NCI-H2196 (cell line): ENCODE results near the gene FLNA.
"Not testable (repeated sequence)": the region's sequence is repeated elsewhere in the genome, so short reads cannot be mapped to it uniquely, and the experiment has no call there.

Experiments
- DNase-seq: peaks from one replicate; lab custom pipeline; 2025; ENCODE audit not compliant: unreplicated experiment; lab: John Stamatoyannopoulos, UW

Gene FLNA

DNA sequence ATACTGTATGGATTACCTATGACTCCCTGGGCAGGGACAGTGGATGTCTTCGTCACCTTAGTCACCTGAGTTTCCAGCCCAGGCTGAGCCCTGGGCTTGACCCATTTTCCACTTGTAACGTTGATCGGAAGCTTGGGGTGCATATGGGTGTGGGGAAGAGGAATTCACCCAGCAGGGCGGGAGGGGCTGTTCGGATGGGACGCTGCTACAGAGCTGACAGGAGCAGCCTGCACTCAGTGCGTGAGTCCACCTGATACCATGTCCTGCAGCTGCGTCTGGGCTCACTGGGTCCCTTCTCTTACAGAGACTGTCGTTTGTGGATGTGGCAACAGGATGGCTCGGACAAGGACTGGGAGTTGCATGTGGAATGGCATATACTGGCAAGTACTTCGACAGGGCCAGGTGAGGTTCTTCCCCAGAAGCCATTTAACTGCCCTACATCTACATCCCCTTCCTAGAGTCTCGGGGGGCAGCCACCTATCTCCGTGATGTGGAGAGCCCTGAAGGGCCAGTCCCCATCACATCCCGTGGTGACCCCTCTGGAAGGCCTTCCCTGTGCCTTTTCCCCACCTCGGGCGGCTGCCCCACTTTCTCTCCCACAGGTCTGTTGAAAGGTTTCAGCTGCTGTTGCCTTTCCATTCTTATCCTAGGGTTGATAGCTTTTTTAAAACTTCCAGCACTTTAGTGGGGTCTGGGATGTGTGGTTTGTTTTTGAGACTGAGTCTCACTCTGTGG is 65.2 kb downstream of the FLNA start:
- DNase-seq, result no peak

DNA sequence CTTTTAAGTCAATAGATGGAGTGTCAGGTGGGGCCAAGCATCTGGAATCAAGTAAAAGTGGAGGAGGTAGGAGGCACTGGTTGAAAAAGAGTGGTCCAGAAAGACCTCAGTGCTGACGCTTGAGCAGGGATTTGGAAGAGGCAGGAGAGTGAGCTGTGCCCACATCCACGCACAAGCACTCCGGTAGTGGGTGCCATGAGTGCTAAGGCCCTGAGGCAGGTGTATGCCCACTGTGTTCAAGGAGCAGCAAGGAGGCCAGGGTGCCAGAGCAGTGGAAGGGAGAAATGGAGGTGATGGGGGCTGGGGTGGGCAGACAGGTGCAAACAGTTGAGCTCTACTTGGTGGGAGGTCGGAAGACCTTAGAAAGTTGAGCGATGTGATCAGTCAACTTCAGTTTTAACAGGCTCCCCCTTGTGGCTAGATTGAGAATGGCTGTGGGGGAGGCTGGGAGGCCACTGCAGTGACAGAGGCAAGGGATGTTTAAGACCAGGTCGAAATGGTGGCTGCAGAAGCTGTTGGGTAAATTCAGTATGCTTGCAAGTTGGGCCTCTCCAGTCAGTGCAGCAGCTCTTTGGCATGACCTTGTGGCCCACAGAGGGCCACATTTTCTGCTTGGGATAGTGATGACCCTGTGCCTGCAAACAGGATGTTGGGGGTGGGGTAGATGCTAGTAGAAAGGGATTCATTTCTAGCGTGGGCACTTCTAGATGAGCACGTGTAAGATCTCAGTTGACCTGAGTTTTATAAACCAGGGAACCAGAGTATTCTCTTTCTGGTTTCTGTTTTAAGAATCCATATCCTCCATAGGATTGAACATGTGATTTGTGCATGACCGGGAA is 66.1 kb downstream of the FLNA start:
- DNase-seq, result peak; percentile 39

DNA sequence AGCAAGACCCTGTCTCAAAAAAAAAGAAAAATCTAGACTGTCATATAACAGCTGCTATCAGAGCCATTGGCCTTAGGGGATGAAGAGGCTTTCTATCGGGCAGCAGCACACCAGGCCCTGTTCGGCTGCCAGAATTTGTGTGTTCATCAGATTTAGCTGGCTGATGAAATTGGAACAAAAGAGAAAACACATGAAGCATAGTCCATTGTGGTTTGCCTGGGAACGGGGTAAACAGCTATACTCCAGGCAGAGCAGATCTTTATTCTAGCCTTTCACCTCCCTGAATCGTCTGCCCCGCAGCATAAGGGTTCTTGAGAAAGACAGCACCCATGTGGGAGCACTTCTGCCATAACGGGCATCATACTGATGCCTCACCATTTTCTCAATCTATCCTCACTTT is 67.2 kb downstream of the FLNA start:
- DNase-seq, result no peak

DNA sequence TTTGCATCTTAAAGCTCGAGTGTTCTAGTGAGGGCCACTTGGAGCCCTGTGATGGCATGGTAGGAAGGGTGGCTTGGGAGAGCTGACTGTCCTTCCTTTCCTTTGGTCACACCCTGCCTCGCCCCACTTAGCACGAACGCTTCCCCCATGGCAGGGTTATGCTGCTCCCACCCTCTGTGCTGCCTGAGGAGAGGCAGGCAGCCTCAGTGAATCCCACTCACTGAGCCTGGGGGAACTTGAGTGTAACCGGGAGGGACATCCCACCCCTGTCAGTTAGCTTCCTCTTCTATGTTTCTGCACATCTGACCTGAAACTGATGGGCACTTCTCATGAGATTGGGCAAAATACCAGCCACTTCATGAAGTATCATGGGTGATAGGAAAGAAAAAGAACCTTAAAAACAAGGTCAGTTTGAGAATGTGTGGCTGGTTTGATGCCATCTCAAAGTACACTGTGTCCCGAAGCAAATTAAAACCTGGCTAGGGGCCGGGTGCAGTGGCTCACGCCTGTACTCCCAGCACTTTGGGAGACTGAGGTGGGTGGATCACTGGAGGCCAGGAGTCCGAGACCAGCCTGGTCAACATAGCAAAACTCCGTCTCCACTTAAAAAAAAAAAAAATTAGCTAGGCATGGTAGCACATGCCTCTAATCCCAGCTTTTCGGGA is 68.8 kb downstream of the FLNA start:
- DNase-seq, result no peak

DNA sequence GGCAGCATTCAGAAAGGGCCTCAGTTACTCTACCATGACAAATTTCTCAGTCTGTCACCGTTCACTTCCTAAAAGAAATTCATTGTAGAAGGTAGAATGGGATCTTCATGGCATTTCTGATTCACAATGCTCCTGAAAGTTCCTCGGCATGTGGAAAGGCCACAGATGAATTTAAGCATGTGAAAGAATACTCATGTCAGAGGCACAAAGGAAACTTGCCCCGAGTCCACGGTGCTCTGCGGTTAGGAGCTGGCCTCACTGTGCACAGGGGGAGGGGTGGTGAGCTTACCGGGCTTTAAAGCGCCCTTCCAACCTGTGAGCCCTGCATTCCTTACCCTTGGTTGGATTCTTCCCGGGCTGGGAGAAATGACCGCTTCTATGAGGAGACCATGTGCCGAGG is 69.6 kb downstream of the FLNA start:
- DNase-seq, result no peak

DNA sequence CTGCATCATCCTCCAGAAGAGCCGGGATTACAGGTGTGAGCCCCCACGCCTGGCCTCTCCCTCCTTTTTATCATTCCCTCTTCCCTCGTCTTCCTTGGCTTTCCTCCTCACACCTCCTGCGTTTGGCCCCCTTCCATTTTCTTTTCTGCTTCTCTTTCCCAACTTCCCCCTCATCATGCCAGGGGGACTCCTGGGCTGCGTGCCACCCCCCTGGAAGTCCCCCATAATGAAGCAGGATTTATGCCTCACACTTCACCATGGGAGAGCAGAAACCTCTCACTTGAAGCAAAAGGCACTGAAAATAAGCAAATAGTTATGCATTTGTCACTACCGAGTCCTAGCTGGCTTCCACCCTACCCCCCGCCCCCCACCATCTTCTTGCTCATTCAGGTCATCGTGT is 71.0 kb downstream of the FLNA start:
- no peak for DNase-seq

DNA sequence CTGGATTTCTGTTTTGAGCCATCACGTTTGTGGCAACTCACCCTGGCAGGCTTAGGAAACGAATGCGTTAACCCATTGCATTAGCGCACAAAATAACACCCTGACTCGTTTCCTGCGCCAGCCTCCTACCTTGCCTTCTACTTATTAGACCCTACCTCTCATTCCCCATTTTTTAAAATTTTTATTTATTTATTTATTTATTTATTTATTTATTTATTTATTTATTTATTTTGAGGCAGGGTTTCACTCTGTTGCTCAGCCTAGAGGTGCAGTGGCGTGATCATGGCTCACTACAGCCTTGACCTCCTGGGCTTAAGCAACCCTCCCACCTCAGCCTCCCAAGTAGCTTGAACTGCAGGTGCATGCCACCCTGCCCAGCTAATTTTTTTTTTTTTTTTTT is 71.4 kb downstream of the FLNA start:
- DNase-seq, result not testable (repeated sequence)

DNA sequence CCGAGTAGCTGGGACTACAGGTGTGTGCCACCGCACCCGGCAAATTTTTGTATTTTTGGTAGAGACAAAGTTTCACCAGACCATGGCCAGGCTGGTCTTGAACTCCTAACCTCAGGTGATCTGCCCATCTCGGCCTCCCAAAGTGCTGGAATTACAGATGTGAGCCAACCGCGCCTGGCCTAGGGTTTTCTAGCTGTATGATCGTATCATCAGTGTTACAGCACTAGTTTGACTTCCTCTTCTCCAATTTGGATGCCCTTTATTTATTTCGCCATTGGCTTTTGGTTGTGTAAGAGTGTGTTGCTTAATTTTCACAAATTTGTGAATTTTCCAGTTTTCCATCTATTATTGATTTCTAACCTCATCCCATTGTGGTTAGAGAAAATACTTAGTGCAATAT is 73.6 kb downstream of the FLNA start:
- no peak for DNase-seq
